ENCODE measurements around the gene AFAP1.

AFAP1 gene

GRCh38 chr4:7841071-7841470 lies 98.6 kb downstream of the AFAP1 start:
- no peak for DNase-seq (ENCODE audit: low read depth)

GRCh38 chr4:7839856-7840255 lies 99.8 kb downstream of the AFAP1 start:
- DNase-seq (ENCODE audit: low read depth) = no peak

- DNase-seq (ENCODE audit: low read depth) = no peak
Measured at GRCh38 chr4:7838136-7838782, 101.4 kb downstream of the AFAP1 start.

- DNase-seq (ENCODE audit: low read depth) = no peak
Measured at GRCh38 chr4:7837597-7838135, 102.0 kb downstream of the AFAP1 start.

GRCh38 chr4:7831858-7832730 lies 107.6 kb downstream of the AFAP1 start:
- no peak for DNase-seq (ENCODE audit: low read depth)

- no peak for DNase-seq (ENCODE audit: low read depth)
Measured at GRCh38 chr4:7831330-7831729, 108.3 kb downstream of the AFAP1 start.

GRCh38 chr4:7830747-7831146 lies 108.9 kb downstream of the AFAP1 start:
- DNase-seq (ENCODE audit: low read depth) = no peak

GRCh38 chr4:7829652-7830580 lies 109.7 kb downstream of the AFAP1 start:
- no peak for DNase-seq (ENCODE audit: low read depth)

GRCh38 chr4:7828793-7829301 lies 110.8 kb downstream of the AFAP1 start:
- DNase-seq (ENCODE audit: low read depth) = no peak

GRCh38 chr4:7828011-7828720 lies 111.5 kb downstream of the AFAP1 start:
- DNase-seq (ENCODE audit: low read depth) = no peak

- no peak for DNase-seq (ENCODE audit: low read depth)
Measured at GRCh38 chr4:7827566-7827965, 112.1 kb downstream of the AFAP1 start.

- no peak for DNase-seq (ENCODE audit: low read depth)
Measured at GRCh38 chr4:7826909-7827306, 112.8 kb downstream of the AFAP1 start.

- DNase-seq (ENCODE audit: low read depth) = no peak
Measured at GRCh38 chr4:7826176-7826908, 113.3 kb downstream of the AFAP1 start.

- no peak for DNase-seq (ENCODE audit: low read depth)
Measured at GRCh38 chr4:7824218-7824617, 115.4 kb downstream of the AFAP1 start.

GRCh38 chr4:7823416-7823824 lies 116.2 kb downstream of the AFAP1 start:
- DNase-seq (ENCODE audit: low read depth) = no peak

GRCh38 chr4:7822877-7823276 lies 116.8 kb downstream of the AFAP1 start:
- no peak for DNase-seq (ENCODE audit: low read depth)

GRCh38 chr4:7822137-7822505 lies 117.5 kb downstream of the AFAP1 start:
- DNase-seq (ENCODE audit: low read depth) = no peak

GRCh38 chr4:7821245-7822136 lies 118.2 kb downstream of the AFAP1 start:
- DNase-seq (ENCODE audit: low read depth) = no peak

- DNase-seq (ENCODE audit: low read depth) = no peak
Measured at GRCh38 chr4:7820031-7820818, 119.4 kb downstream of the AFAP1 start.

All from stimulated activated CD8-positive, alpha-beta memory T cell treated with anti-CD3 and anti-CD28 coated beads, Interleukin-15, amount 100 ng/mL, for 24 hours (primary cell).